Keratinocyte (primary cell): Measurements from ENCODE around the gene CIP2A.

Source experiments
- EZH2 ChIP-seq: IDR thresholded peaks from one replicate; pipeline ENCODE4 v1.6.1; 2012; ENCODE audit warnings: inconsistent platforms, mild to moderate bottlenecking, low read length, moderate library complexity
- TF ChIP-seq, protein P1 (sequence below), 3 experiments: IDR thresholded peaks in 1 of 3; conservative IDR thresholded peaks in 1 of 3; optimal IDR thresholded peaks in 1 of 3; 2 replicates in 2 of 3; 3 replicates in 1 of 3; pipeline versions ENCODE3 to v1.5.1; 2011; ENCODE audit warnings: low read length in 3 of 3, mild to moderate bottlenecking in 3 of 3, moderate library complexity in 2 of 3, control low read depth in 1 of 3, inconsistent platforms in 1 of 3; ENCODE audit not compliant: insufficient read depth in 2 of 3; ENCODE audit errors: extremely low read depth in 1 of 3

DNA sequence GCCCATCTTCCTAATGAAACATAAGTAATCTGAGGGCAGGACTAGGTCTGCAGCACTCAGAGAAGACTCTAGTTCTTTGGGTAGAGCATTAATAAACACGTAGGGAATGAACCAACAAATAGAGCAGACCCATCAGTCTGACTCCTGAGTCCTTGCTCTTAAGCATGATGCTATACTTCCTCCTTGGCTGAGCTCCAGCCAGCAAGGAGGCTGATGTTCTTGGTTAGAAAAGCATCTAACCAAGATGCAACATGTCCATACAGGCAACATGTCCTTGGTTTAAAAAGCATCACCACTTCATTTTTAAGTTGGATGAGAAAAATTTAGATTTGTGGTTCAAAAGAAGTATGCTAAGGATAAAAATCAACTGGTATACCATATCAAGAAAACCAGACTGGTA, 70.3 kb downstream of the CIP2A start:
- TF ChIP-seq EZH2: no peak
- TF ChIP-seq, protein P1, sequence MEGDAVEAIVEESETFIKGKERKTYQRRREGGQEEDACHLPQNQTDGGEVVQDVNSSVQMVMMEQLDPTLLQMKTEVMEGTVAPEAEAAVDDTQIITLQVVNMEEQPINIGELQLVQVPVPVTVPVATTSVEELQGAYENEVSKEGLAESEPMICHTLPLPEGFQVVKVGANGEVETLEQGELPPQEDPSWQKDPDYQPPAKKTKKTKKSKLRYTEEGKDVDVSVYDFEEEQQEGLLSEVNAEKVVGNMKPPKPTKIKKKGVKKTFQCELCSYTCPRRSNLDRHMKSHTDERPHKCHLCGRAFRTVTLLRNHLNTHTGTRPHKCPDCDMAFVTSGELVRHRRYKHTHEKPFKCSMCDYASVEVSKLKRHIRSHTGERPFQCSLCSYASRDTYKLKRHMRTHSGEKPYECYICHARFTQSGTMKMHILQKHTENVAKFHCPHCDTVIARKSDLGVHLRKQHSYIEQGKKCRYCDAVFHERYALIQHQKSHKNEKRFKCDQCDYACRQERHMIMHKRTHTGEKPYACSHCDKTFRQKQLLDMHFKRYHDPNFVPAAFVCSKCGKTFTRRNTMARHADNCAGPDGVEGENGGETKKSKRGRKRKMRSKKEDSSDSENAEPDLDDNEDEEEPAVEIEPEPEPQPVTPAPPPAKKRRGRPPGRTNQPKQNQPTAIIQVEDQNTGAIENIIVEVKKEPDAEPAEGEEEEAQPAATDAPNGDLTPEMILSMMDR (optimal IDR thresholded peaks at IDR 0.05 in 1 of 3, IDR thresholded peaks at IDR 0.05 in 1 of 3, conservative IDR thresholded peaks at IDR 0.05 in 1 of 3; ENCODE audit: extremely low read depth in 1 of 3, insufficient read depth in 2 of 3, low read length in 3 of 3): no peak
